Activated CD8-positive, alpha-beta memory T cell treated with anti-CD3 and anti-CD28 coated beads, Interleukin-2, amount 50 U/mL, for 24 hours (primary cell): ENCODE results near the gene TOMM40.
A peak's percentile ranks its signal among the peaks of the same experiment; 100 is the strongest.
"Not testable (repeated sequence)": the region's sequence is repeated elsewhere in the genome, so short reads cannot be mapped to it uniquely, and the experiment has no call there.

Source experiments
- DNase-seq: peaks from one replicate; pipeline ENCODE4 v3.0.0-alpha.2; 2020; ENCODE audit errors: extremely low read depth

Gene TOMM40

GRCh38 chr19:44891016-44891882, at the start of gene TOMM40:
Gene TOMM40, plus strand, starts transcription at chr19:44891254. Its CDS starts 162 bp downstream, at chr19:44891416.
- DNase-seq = no peak

GRCh38 chr19:44845286-44845611, 45.8 kb upstream of the TOMM40 start:
- DNase-seq = no peak

DNA sequence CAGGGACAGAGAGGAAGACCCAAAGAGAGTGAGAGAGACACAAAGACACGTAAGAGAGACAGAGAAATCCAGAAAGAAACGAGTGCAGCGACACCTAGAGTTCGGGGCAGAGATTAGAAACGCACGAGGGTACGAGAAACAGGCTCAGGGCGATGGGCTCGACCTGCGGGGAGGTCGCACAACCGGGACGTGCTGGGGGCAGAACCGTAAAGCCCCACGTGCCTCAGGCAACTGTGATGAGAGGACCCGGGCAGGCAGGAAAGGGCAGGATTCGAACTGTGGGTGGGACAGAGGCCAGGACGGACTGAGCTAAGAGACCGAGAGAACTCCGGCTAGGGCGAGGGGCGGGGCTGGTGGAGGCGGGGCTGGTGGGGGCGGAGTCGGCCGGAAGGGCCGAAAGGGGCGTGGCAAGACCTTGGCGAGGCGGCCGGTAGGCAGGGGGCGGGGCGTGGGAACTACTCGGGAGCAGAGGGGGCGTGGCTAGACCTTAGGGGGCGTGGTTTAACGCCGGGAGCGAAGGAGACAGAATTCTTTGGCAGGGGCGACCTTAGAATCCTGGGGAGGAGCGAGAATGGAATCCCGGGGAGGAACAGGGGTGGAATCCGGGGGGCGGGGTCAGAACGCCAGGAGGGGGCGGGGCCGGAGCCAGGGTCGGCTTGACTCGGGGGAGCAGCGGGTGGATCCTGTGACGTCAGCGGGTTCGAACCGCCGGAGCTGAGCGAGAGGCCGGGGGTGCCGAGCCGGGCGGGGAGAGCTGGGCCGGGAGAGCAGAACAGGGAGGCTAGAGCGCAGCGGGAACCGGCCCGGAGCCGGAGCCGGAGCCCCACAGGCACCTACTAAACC, 45.2 kb upstream of the TOMM40 start, which contains the start of gene NECTIN2:
Gene NECTIN2, plus strand, starts transcription at position 686 of the 843 bp plus-strand sequence. CDS start 229 bp downstream, outside the sequence.
- peak; percentile 61 for DNase-seq

DNA sequence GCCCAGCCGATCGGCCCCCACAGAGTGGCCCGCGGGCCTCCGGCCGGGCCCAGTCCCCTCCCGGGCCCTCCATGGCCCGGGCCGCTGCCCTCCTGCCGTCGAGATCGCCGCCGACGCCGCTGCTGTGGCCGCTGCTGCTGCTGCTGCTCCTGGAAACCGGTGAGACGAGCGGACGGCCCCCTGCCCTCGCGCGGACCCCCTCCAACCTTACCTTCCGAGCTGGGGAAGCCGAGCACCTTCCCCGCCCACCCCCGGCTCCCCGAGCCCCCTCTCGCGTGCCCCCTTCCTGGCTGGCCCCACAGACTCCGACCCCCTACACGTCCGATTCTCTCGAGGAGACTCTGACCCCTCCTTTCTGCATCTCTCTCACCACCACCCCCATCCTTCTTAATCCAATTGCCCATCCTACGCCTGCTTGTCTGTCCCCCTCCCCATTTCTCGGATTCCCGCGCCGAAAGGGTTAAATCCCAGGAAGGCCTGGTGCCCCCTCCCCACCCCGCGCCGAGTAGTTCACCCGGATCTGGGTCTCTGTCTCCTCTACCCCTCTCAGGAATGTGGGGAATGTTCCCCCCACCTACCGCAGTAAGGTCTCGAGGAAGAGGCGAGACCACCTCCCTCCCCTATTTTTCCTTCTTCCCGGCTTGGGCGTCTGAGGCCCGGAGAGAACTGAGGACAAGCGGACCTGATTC, 44.5 kb upstream of the TOMM40 start:
- no peak for DNase-seq

DNA sequence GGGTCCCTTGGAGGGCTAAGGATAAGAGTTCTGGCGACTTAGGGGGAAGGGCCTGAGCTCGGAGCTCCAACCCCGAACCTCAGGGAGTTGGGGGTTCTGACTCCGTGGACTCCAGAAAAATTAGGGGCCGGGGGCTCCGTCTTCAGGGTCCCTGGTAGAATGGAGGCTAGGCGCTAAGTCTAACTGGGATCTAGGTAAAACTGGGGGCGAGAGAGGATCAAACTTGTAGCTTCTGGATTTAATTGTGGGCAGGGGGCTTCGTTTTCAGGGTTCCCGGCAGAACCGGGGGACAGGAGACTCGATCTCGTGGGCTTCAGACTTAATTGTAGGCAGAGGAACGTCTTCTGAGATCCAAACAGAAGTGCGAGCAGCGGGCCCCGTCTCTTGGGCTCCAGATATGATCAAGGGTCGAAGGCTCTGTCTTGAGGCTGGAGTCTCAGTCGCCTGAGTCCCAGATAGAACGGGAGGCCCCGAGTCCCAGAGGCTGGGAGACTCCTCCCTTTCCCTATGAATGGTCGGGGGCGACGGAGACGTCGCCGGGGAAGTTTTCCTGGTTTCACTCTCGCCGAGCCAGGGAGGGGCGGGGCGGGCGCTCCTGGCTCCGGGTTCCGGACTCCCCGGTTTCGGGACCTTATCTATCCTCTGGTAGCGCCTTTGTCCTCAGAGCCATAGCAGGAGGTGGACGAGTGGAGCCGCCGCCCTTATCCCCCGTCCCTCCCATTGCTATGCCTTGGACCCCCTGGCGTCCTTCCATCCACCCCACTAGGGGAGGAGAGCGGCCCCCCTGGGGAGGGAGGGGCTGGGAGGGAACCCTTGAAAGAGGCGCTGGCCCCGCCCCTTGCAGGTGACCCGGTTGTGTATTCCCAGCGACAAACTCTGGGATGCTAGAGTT, 43.7 kb upstream of the TOMM40 start:
- DNase-seq = no peak

- DNase-seq = no peak
These were observed 42.8 kb upstream of the TOMM40 start for GRCh38 chr19:44848036-44848811.

- no peak for DNase-seq
These were observed 42.1 kb upstream of the TOMM40 start for GRCh38 chr19:44848812-44849447.

DNA sequence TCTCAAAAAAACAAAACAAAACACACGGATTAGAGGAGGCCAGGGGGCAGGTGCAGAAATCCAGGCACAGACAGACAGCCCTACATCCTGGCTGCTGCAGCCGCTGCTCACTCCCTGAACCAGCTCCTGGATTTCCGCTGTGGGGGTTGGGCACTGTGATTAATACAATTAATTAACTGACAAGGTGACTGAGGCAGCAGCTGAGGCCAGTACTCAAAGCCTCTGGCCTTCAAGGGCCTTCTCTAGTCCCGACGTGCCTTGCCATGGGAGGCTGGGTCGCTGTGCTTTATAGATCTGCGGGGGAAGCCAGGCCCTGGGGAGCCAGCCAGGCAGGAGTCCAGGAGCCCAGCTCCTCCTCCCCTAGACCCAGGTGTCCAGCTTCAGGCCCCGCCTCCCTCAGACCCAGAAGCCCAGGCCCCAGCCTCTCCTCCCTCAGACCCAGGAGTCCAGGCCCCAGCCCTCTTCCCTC, 40.4 kb upstream of the TOMM40 start:
- DNase-seq = no peak

GRCh38 chr19:44851427-44851826, 39.6 kb upstream of the TOMM40 start:
- no peak for DNase-seq

DNA sequence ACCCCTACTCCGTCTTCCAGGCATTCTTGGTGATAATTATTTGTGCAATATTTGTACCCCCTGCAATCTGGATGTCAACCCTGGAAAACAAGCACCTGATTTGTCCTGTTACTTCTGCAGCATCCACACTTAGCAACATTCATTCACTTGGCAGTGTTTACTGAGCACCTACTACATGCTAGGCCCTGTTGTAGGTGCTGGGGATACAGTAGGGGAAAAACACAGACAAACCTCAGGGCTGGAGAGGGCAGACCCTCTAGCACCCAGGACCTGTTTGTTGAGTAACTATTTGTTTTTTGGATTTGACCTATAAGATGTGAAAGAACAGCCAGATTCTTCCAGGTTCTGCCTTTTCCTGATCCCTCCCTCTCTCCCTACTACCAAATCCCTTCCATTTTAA, 35.4 kb upstream of the TOMM40 start:
- DNase-seq = no peak

DNA sequence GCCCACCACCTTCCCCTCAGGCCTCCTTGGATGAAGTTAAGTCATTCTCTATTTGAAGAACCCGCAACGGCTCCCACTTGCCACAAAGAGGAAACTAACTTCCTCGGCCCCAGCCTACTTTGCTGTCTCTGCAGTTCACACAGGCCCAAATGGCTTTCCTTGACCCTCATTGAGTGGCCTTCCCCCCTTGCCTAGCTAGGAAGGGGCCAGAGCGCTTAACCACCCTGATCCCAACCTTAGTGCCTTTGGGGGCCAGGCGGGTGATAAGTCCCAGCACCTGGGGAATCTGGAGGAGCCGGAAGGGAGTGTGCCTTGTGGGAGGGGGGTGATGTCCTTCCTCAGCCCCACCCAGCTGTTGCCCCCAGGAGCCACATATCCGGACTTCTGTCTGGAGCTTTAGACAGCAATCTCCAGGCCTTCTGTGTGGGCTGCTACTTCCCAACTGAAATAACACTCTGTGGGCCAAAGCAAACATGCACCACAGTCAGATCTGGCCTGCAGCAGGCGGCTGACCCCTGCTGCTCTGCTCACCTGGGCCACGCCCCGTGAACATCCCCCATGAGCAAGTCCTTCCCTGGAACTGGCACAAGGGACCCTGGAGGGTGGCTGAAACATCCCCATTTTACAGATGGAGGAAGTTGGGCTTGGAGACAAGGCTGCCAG, 34.5 kb upstream of the TOMM40 start:
- DNase-seq = no peak

GRCh38 chr19:44857837-44858236, 33.2 kb upstream of the TOMM40 start:
- no peak for DNase-seq

GRCh38 chr19:44861576-44861975, 29.5 kb upstream of the TOMM40 start:
- not testable (repeated sequence) for DNase-seq

- DNase-seq = no peak
These were observed 27.1 kb upstream of the TOMM40 start for GRCh38 chr19:44863990-44864389.

DNA sequence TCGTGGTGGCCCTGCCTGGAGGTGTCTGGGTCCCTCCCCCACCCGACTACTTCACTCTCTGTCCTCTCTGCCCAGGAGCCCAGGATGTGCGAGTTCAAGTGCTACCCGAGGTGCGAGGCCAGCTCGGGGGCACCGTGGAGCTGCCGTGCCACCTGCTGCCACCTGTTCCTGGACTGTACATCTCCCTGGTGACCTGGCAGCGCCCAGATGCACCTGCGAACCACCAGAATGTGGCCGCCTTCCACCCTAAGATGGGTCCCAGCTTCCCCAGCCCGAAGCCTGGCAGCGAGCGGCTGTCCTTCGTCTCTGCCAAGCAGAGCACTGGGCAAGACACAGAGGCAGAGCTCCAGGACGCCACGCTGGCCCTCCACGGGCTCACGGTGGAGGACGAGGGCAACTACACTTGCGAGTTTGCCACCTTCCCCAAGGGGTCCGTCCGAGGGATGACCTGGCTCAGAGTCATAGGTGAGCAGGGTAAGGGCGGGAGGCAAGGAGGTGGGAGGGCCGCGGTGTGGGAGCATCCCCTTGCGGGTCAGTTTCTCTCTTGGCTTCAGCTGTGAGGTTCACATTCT, 25.8 kb upstream of the TOMM40 start:
- no peak for DNase-seq

- DNase-seq = no peak
These were observed 24.4 kb upstream of the TOMM40 start for GRCh38 chr19:44866664-44867063.

DNA sequence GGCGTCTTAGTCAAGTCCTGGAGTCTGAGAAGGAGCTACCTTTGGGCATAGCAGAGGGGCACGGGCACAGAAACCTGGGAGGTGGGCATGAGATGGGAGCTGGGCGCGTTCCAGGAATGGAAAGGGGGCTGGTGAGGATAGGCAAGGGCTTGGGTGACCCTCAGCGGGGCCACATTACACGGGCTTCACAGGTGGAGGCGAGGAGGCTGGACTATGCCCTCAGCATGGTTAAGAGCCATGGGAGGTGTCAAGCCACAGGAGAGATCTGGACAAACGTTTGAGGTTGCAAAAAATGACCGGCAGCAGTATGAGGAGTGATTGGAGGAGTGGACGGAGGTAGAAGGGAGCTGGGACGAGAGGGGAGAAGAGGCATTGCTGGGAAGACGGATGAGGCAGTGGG, 23.5 kb upstream of the TOMM40 start:
- DNase-seq = no peak

DNA sequence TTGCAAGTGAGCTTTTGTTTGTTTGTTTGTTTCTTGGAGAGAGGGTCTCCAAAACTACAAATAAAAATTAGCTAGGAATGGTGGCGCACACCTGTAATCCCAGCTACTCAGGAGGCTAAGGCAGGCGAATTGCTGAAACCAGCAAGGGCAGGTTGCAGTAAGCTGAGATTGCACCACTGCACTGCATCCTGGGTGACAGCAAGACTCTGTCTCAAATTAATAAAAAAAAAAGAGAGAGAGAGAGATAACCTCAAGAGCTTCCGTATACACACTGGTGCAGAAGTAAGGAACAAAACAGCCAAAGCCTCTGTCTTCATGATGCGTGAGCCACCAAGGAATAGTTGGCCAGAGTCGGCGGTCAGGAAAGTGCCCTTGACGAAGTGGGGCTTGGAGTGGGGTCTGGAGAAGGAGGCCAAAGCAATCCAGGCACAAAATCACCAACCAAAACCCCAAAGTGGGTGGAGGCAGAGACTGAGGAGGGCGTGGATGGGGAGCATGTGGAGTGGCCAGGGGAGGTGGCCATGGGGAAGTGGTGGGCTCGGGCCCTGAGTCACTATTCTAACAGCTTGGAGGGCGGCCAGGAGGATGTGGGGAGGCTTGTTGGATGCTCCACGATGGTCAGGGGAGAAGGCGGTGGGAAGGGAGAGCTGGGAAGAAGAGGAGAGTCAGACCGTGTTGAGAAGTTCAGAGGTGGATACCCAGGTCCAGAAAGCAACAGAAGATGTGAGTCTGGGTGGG, 21.2 kb upstream of the TOMM40 start:
- no peak for DNase-seq
